Measurements from ENCODE around the gene SLC12A5.
"Not testable (repeated sequence)": the region's sequence is repeated elsewhere in the genome, so short reads cannot be mapped to it uniquely, and the experiment has no call there.

SLC12A5 gene

DNA sequence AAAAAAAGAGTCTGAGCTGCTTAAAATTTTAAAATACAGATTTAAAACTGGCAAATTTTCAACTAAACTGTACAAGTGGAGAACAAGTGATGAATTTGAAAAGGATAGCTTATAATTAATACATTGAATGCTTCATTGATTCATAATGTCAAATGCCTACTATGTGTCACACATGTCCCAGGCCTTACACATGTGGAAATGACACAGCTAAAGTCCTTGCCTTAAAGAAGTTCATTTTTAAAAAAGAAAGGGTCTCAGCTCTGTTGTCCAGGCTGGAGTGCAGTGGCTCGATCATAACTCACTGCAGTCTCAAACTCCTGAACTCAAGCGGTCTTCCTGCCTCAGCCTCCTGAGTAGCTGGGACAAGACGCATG is 55.8 kb downstream of the SLC12A5 start:
- no peak for DNase-seq

DNA sequence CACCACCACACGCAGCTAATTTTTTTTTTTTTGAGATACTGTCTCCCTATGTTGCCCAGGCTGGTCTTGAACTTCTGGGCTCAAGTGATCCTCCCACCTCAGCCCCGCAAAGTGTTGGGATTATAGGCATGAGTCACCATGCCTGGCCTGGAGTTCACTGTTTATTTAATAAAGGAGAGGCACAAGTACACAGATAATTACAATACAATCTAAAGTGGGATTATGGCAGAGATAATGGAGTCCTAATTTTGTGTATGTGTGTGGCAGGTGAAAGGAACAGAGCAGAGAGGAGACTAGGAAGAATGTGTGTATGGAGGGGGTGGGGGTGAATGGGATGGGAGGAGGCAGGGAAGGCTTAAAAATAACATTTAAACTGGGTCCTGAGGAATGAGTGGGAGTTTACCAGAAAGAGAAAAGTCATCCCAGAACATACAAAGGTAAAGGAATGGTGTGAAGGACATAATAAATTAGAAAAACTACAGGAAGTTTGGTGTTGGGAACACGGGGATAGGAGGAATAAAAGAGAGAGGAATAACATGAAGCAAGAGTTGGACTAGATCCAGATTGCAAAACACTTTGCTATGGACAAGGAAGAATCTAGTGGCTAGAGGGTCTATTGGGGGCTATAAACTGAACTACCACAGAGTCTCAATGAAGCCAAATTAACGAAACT is 56.3 kb downstream of the SLC12A5 start:
- no peak for DNase-seq

DNA sequence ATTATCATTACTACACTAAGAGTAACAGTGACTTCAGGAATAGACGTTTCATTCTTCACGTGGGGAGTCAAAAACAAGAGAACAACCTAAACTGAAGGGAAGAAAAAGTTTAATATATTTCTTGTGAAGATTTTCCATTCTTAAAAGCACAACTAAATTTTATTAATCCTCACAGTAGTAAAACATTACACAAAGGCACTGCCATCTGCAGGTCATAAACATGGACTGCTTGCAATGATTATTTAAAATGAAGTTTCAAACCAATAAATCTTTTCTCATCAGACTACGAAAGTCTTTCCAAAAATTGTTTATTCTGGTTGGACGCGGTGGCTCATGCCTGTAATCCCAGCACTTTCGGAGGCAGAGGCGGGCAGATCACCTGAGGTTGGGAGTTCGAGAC is 58.1 kb downstream of the SLC12A5 start:
- no peak for DNase-seq

DNA sequence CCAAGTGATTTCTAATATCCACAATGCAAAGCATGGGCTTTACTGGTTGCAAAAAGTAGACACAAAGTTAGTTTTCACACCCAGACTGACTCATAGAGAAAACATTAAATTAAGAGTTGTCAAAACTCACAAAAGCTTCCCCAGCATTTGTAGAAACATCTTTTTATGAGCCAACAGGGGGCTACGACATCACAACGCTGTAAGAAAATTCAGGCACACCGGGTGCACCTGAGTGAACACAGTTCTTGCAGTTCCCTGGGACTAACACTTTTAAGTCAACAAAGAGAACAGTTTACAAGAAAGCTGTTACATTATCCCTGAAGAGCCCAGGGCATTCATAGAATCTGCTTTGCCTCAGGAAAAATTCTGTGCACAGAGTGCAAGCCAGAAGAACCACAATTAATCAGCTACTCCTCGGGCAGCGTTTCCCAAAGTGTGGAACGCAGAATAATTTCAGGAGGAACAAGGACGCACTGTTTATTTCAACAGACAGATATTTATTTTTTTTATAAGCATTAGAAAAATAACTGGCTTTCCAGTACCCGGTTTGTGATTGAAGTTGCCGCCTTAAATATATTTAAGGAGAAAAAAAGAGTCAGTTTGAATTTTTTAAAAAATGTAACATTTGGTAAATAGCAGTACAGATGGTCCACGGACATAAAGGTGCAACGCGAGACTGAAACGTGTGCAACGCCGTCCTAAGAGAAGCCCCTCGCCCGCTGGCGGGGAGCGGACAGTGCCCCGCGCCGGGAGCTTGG is 59.6 kb downstream of the SLC12A5 start:
- DNase-seq, result no peak

DNA sequence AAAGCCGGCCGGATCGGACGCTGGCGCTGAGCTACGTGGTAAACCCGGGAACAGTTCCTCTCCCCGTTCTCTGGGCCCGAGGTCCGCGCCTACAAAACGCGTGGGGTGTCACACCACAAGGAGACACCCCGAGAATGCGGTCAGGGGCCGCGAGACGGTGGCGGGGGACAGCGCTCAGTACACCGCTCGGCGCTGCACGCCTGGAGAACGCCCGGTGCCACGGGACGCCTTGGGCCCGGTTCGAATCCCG is 60.1 kb downstream of the SLC12A5 start:
- peak; percentile 58 for DNase-seq

DNA sequence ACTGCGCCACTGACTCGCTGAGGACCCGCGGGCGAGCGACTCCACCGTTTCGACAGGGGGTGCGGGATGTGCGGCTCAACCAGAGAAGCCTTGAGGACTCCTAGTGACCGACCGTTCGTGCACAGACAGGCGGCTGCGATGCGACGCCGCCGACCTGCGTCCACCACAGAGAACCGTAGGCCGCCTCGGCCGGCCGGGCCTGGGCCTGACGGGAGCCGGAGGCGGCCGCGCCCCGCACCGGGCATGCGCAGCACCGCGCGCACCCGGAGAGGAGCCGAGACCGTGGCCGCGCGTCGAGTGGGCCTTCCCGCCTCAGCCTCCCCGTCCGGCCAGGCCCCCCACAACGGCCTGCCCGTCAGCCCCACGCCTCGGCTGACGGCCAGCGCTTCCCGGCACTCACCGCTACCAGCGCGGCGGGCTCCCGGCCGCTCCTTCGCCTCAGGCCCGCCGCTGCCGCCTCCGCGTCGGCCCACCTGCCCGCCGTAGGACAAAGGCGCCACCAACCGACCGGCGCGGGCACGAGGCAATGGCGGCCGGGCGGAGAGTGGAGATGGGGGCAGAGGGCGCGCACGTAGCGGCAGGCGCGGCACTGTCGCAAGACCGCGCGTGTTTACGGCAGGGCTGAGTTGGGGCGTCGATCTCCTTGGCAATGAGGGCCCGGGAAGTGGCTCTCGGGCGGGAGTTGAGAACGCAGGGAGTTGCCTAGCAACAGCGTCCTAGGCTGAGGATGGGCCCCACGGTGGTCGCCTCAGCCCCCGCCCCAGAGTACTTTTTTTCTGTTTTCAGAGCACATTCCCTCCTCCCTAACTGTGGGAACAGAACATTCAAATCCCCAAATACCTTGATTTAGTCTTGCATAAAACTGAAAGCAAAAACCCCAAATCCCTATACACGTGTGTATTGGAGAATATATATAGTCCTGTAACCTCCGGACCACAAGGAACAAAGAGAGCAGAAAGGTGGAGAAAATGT is 60.7 kb downstream of the SLC12A5 start, which contains the start of gene NCOA5:
Gene NCOA5 (minus strand): TSS at position 546 of the 972 bp plus-strand sequence. CDS start 10,538 bp downstream, outside the sequence.
- peak; percentile 95 for DNase-seq

DNA sequence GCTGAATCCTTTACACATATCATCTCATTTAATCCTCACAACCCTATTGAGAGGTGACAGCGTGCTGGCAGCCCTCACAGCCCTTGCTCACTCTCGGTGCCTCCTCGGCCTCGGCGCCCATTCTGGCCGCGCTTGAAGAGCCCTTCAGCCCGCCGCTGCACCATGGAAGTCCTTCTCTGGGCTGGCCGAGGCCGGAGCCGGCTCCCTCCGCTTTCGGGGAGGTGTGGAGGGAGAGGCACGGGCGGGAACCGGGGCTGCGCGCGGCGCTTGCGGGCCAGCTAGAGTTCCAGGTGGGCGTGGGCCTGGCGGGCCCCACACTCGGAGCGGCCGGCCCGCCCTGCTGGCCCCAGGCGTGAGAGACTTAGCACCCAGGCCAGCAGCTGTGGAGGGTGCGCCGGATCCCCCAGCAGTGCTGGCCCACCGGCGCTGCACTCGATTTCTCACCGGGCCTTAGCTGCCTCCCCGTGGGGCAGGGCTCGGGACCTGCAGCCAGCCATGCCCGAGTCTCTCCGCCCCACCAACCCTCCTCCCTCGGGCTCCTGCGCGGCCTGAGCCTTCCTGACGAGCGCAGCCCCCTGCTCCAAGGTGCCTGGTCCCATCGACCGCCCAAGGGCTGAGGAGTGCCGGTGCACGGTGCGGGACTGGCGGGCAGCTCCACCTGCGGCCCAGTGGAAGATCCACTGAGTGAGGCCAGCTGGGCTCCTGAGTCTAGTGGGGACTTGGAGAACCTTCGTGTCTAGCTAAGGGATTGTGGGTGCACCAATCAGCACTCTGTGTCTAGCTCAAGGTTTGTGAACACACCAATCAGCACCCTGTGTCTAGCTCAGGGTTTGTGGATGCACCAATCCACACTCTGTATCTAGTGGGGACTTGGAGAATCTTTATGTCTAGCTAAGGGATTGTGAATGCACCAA is 62.9 kb downstream of the SLC12A5 start:
- not testable (repeated sequence) for DNase-seq

DNA sequence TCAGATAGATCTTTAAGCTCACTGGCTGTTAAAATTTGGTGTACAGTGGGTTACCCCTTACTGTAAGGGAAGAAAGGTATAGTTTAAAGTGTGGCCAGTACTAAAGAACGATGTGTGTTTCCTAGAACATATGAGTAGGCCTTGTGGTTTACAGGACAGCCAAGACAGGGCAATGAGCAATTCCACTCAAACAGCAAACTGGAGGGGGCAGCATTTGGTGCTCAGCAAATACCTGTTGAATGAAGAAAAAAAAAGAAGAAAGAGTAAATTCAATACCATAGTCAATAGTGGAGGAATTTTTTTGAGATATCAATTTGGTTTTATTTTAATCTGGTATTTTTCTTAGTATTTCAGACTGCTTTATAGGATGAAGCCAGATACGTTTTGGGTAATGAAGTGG is 64.5 kb downstream of the SLC12A5 start:
- no peak for DNase-seq

DNA sequence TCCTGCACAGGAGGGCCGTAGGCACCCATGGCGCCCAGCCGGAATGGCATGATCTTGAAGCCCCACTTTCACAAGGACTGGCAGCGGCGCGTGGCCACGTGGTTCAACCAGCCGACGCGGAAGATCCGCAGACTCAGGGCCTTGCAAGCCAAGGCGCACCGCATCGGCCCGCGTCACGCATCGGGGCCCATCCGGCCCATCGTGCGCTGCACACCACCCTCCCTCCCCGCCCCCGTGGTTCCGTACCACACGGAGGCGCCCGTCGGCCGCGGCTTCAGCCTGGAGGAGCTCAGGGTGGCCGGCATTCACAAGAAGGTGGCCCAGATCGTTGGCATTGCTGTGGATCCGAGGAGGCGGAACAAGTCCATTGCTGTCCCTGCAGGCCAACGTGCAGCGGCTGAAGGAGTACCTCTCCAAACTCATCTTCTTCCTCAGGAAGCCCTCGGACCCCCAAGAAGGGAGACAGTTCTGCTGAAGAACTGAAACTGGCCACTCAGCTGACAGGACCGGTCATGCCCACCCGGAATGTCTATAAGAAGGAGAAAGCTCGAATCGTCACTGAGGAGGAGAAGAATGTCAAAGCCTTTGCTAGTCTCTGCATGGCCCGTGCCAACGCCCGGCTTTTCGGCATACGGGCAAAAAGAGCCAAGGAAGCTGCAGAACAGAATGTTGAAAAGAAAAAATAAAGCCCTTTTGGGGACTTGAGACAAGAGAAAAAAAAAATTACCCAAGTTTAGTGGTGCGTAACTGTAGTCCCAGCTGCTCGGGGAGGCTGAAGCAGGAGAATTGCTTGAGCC is 70.7 kb downstream of the SLC12A5 start:
- no peak for DNase-seq

DNA sequence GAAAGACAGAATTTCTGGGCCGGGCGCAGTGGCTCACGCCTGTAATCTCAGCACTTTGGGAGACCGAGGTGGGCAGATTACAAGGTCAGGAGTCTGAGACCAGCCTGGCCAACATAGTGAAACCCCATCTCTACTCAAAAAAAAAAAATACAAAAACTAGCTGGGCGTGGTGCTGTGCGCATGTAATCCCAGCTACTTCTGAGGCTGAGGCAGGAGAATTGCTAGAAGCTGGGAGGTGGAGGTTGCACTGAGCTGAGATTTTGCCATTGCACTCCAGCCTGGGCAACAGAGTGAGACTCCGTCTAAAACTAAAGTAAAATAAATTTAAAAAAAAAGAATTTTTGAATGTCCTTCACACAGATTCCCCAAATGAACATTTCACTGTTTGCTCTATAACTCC is 71.4 kb downstream of the SLC12A5 start:
- DNase-seq, result not testable (repeated sequence)

DNA sequence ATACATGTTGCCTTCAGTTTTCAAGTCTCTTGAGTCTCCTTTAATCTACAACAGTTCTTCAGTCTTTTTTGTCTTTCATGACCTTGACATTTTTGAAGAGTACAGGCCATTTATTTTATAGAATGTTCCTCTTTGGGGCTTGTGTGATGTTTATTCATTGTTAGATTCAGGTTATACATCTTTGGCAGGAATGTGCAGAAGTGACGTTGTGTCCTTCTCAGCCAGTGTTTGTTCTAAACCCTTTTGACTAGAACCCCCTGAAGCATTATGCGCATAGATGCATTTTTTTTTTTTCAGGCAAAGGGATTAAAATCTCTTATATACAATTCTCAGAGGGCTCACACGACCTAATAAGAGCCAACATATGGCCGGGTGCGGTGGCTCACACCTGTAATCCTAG is 72.0 kb downstream of the SLC12A5 start:
- no peak for DNase-seq

DNA sequence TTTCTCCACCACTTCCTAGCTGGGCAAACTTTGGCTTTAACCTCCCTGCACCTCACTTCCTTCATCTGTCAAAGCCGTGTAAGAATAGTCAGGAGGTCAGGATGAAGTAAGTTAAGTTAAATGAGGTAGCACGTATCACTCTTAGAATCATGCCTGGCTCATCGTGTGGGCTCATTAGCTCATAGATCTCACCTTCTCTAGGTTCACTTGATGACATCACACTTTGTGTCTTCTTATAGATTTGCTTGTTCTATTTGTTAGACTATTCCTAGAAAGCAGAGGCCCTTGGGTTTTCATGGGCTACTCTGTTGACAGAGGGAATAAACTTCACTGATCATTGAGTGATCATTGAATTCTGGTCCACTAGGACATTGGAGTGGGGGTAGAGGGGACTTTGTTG is 72.9 kb downstream of the SLC12A5 start:
- no peak for DNase-seq

DNA sequence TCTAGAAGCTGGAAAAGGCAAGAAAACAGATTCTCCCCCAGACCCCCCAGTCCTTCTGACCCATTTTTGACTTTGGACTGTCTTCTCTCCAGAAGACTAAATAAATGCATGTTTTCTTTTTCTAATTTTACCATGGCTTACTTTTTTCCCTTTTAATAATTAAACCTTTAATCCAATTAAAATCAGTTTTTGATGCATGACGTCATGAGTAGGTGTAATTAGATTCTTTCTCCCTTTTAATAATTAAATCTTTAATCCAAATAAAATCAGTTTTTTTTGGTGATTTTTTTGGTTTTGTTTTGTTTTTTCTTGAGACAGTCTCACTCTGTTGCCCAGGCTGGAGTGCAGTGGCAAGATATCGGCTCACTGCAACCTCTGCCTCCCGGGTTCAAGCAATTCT is 73.9 kb downstream of the SLC12A5 start:
- no peak for DNase-seq

DNA sequence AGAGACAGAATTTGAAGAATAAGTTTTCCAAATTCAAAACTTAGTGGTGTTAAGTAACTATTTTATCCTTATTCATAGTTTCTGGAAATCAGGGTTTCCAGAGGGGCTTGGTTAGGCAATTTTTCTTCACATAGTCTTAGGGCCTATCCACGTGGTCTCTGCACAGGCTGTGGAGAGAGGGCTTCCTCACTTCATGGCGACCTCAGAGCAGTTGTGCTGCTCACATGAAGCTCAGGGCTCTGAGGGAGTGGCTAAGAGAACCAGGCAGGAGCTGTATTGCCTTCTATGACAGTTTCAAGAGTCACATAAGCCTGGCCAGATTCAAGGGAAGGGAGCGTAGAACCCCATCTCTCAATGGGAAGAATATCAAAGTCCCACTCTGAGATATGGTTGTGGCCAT is 75.2 kb downstream of the SLC12A5 start:
- no peak for DNase-seq

DNA sequence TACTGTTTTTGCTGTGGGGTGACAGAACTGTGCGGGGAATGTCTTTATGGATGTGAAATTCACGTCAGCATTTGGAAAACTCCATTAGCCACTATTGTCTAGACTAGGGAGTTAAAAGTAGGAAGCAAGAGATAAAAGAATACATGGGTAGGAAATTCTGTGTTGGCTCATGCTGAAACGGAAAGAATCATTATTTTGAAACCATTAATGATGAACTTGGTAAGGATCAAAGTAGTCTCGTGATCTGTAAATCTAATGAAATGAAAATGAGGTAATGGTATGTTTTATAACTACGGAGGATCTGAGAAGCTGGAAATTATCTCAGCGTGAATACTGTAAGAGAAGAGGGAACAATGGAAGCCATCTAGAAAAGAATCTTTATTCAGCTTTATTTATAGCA is 78.0 kb downstream of the SLC12A5 start:
- no peak for DNase-seq

DNA sequence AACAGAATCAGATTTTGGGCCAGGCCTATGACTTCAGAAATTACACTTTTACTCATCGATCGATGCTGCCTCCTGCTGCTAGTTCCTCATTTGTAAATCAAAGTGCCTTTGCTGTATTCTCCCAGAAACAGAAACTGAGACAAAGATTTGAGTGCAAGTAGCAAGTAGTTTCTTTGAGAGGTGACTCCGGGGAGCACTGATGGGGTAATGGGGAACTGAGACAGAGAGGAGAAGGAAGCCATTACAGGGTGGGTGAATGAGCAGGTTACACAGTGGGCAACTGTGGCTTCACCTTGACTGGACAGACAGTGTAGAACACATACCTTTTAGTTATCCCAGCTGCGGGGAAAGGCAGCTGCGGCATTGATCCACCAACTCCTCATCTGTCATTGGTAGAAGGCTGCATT is 79.4 kb downstream of the SLC12A5 start:
- DNase-seq, result no peak

DNA sequence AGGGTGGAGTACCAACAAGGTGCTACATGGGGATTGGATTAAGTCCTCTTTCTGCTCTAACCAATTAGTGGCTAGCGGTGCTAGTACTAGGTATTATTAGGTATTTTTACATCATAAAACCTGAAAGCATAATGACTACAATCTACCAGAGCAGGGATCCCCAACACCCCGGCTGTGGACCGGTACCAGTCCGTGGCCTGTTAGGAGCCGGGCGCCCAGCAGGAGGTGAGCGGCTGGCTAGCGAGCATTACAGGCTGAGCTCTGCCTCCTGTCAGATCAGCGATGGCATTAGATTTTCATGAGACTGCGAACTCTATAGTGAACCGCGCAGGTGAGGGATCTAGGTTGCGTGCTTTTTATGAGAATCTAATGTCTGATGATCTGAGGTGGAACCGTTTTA is 80.0 kb downstream of the SLC12A5 start:
- DNase-seq, result no peak
